Measurements from ENCODE around the gene RPL22L1.

DNA sequence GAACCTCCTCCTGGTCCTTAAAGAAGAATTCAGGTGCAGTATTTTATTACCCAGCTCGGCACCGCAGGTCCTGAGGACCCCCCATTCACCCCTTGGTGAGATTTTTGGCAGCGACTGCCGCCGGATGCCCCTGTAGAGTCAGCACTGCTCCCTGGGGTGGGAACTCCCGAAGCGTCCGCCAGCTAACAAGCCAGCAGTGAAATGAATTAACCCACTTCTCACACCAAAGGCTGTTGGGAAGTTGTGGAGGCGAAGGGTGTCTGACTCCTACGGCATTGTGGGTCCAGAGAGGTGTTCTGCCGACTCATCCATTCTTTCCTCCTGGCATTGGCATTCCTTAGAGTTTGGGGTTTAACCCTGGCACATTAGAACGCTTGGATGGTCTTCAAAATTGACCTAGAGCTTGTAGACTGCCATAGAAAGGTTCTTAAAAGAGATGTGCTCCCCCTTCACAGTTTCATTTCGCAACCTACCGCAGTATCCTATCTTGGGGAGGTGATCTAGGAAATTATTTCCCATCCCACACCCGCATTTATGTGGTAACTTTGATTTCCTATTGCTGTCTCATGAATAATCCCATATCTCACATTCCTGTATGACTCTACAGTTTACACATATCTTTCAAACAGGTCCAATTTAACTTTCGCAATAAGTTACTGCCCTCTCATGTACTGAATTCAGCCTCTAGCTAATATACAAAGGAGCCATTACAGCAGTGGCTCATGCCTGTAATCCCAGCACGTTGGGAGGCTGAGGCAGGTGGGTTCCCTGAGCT lies 39.3 kb upstream of the RPL22L1 start:
- TF ChIP-seq CTCF (IDR thresholded peaks at IDR 0.05; ENCODE audit: poor library complexity): no peak
- no peak for TF ChIP-seq EZH2 (IDR thresholded peaks at IDR 0.05; ENCODE audit: borderline replicate concordance)
- no peak for TF ChIP-seq EZH2phosphoT487 (IDR thresholded peaks at IDR 0.05; ENCODE audit: low read depth, severe bottlenecking, unreplicated experiment)
